22Rv1 (cell line): ENCODE measurements around the gene CLTRN.

Source experiments
- H3K27ac ChIP-seq: fragments of 450-650 bp; 2 replicates; pipeline ENCODE4 v1.5.1; 2017
- ZFX ChIP-seq: fragments of 450-650 bp; IDR thresholded peaks from 2 replicates; pipeline ENCODE4 v1.6.1; 2017; ENCODE audit warnings: antibody characterized with exemption, borderline replicate concordance
- TF ChIP-seq, protein P1 (sequence below): fragments of 450-650 bp; IDR thresholded peaks from 2 replicates; pipeline ENCODE4 v1.5.1; 2017; ENCODE audit warnings: mild to moderate bottlenecking

CLTRN gene

DNA sequence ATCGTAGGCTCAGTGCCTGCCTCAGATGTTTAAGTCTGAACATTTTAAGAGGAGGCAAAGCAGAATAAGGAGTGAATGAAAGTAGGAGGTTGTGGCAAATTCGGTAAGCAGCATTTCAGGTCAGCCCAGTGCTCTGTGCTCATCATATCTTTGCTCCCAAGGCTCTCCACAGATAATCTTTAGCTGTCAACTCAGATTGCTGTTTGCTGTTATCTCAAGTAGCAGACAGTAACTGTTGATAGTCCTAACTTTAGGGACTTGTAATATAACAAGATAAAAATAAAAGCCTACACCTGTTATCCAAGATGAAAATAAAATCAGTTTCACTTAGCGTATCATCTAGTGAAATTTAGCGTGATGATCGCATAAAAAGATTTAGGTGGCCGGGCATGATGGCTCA lies 18.6 kb upstream of the CLTRN start:
- TF ChIP-seq, protein P1, sequence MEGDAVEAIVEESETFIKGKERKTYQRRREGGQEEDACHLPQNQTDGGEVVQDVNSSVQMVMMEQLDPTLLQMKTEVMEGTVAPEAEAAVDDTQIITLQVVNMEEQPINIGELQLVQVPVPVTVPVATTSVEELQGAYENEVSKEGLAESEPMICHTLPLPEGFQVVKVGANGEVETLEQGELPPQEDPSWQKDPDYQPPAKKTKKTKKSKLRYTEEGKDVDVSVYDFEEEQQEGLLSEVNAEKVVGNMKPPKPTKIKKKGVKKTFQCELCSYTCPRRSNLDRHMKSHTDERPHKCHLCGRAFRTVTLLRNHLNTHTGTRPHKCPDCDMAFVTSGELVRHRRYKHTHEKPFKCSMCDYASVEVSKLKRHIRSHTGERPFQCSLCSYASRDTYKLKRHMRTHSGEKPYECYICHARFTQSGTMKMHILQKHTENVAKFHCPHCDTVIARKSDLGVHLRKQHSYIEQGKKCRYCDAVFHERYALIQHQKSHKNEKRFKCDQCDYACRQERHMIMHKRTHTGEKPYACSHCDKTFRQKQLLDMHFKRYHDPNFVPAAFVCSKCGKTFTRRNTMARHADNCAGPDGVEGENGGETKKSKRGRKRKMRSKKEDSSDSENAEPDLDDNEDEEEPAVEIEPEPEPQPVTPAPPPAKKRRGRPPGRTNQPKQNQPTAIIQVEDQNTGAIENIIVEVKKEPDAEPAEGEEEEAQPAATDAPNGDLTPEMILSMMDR, result no peak
- no peak for TF ChIP-seq ZFX
- H3K27ac ChIP-seq, result no peak overlapping the region

DNA sequence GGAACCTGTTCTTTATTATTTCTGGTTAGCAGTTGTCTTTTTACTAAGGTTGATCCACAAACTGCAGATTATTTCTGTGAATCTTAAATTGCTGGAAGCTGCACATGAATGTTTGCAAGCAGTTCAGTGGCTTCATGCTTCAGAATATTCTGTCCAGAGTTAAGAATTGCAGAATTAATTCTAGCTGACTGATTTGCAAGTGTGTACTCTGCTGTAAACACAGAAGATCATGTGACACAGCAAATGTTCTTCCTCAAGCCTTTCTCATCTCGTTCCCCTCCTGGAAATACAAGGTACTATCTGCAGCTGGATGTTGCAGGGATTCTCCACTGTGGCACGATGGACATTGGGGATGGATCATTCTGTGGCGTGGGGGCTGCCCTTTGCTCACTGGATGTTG lies 16.8 kb upstream of the CLTRN start:
- no peak overlapping the region for H3K27ac ChIP-seq
- TF ChIP-seq ZFX, result no peak
- TF ChIP-seq, protein P1, result no peak

DNA sequence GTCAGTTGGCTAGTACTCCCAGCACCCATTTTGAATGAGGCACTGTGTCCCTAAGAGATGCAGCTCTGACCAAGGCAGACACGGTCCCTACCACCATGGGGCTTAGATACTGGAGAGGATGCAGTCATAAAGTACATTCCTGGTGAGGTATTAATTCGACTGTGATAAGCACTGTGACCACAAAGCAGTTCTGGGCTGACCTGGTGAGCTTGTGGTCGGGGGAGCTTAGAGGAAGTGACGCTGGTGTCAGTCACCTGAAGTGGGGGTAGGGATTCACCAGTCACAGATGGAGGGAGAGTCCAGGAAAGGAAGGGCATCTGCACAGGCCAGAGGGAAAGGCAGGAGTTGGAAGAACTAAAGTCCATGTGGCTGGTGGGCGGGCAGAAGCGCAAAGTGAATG lies 15.8 kb upstream of the CLTRN start:
- H3K27ac ChIP-seq, result no peak overlapping the region
- no peak for TF ChIP-seq ZFX
- TF ChIP-seq, protein P1, result no peak

DNA sequence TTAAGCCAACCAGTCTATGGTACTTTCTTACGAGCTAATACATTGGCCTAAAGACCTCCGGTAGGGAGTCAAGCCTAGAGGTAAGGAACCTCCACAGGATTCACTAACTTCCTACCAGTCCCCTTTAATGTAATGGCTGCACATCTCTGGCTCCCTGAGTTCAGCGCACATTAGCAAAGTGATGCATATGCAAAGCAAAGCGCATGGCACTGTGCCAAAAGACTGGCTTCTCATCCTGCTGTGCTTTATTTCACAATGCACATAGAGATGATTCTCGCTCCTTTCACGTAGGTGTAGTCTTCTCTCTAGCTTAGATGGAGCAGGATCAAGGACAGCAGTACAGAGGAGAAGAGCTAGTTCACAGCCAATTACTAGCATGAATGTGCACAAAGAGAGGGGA lies 14.6 kb upstream of the CLTRN start:
- TF ChIP-seq ZFX, result no peak
- TF ChIP-seq, protein P1, result no peak

DNA sequence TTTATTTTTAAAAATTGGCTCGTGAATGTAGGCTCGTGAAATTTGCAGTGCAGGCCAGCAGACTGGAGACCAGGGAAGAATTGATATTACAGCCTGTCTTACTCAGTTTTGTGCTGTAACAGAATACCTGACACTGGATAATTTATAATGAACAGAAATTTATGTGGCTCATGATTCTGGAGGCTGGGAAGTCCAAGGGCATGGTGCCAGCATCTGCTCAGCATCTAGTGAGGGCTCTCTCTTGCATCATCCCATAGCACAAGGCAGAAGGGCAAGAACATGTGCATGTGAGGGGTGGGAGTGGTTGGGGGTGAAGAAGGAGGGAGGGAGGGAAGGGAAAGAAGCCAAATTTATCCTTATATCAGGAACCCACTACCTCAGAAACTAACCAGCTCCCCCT lies 13.7 kb upstream of the CLTRN start:
- no peak overlapping the region for H3K27ac ChIP-seq
- TF ChIP-seq, protein P1, result no peak
- no peak for TF ChIP-seq ZFX

More for the DNA sequence above, 14.6 kb upstream of the CLTRN start:
- H3K27ac ChIP-seq, result no peak overlapping the region

DNA sequence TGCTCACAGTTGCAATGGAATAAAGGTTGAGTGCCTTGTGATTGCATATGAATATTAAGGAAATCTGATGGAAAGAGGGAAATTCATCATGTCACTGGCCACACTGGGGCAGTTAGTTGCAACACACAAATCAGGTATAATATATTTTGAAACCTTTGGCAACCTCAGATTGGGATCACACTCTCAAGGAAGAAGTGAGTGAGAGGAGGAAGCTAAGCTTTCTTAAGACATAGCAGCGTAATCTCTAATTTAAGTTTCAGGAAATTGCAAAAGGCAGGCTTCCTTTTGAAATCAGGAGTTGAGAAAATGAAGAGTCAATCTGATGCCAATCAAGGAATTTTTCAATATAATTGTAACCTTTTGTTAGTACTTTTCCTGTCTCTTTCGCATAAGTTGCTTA lies 12.3 kb upstream of the CLTRN start:
- H3K27ac ChIP-seq, result no peak overlapping the region

DNA sequence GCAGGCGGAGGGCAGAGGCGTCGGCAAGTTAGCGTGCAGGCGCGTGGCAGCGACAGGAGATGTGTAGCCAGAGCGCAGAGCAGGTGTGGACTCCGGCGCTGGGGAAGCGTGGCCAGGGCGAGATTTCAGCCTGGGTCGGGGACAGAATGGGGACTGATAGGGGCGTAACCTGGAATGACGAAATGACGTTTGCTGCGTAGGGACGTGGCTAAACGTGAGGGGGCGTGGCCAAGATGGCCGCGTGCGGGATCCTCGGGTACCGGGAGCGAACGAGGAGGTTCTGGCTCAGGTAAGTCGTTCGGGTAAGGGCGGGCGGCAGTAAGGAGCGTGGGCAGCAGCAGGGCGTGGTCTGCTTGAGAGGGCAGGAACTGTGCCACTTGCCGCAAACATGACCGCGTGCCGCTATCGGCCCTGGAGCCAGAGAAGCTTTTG lies 10.9 kb upstream of the CLTRN start:
- peak overlapping the region; percentile 91 for H3K27ac ChIP-seq
- TF ChIP-seq, protein P1, result no peak

More for the DNA sequence above, 12.3 kb upstream of the CLTRN start:
- TF ChIP-seq, protein P1, result no peak
- TF ChIP-seq ZFX, result no peak
